Left colon (tissue), 2 donors: ENCODE results near the gene BABAM2. TPM values are rescaled to one million over a fixed set of nuclear protein-coding genes. Genes with fewer than 3 reads are reported as not detected.

Experiments
- ATAC-seq: fragments of 200-7000 bp; cut with Tn5 transposase; one replicate; pipeline ENCODE4 v1.9.1; 2020; ENCODE audit warnings: mild to moderate bottlenecking, moderate library complexity
- DNase-seq, 2 donors: peaks; one replicate each; pipeline ENCODE4 v3.0.0-alpha.2; 2020
- intact Hi-C, 2 donors: fragments of 100-400 bp; cut with DNase I in 1 of 2; cut with micrococcal nuclease in 1 of 2; formaldehyde crosslinking; loops; one replicate each; pipeline versions ENCODE4 v1.11.2 to v1.14.0; 2022; cut with DNase I, micrococcal nuclease
- total RNA-seq, 2 donors: library from RNA; stranded (reverse); fragmentation: NEBNext Ultra II Directional; extraction: Animal tissue kit (Norgen Biotek cat#: 25700); gene quantifications; one replicate each; pipeline ENCODE4 v1.2.1, GENCODE V29; 2021
- donor health status: DM: no; HTN: no; CAD: no.
- donor health status: DM: yes; HTN: yes; CAD: no.

The BABAM2 gene
- total RNA-seq, 2 donors from 2014 or later, result 35.3 to 39.3 TPM

DNA sequence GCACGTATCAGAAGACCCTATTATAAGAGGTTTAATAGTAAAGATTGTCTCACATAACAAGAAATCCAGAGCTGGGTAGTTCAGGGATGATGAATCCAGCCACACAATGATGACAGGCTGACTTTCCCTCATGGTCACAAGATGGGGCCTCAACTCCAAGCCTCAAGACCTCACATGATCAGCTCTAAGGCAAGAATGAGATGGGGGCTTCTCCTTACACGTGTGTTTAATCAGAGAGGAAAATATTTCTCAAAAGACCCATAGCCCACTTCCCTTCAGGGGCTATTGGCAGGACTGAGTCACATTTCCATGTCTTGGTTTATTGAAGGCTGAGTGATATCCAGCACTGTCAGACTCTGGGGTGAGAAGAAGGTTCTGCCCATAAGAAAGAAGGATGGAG, 402.0 kb downstream of the BABAM2 start:
- ATAC-seq, result no peak

GRCh38 chr2:28293416-28293815, 402.9 kb downstream of the BABAM2 start:
- no peak for ATAC-seq
- intact Hi-C loops, result no loop called here
- DNase-seq, result no peak

More for the DNA sequence above, 402.0 kb downstream of the BABAM2 start:
- intact Hi-C loops, result no loop called here
- no peak for DNase-seq

DNA sequence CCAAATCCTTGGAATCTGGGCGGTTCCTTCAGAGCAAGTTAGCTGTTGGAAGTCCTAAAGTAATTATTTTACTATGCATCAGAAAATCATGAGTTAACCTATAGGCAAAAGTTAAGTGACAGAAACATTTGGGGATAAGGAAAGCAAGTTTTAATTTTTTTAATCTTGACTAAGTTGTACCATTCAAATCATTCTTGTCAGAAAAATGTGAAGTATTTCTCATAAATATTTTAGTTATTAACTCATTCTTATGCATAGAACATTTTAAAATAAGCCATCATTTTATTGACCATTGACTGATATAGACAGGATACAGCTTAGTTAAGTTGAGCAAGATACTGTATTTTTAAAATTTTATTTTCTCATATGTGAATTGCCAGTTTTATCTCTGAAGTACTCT, 403.9 kb downstream of the BABAM2 start:
- no peak for ATAC-seq
- intact Hi-C loops, result no loop called here
- DNase-seq, result no peak

DNA sequence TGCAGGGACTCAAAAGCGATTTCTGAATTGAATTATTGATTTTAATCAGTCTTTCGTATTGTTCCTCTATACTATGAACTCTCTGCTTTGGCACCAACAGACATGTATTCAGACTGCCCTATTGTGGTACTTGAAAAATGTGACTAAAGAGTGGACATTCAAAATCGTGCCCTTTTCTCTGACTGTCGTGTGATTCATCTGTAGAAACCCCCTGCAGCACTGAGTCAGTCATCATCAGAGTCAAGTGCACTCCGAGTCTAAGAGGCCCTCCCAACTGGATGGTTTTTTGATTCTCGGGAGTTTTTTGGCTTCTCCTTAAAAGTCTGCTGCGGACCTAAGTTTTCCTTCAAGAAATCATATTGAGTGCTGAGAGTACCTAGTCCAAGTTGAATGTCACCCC, 405.7 kb downstream of the BABAM2 start:
- intact Hi-C loops, result no loop called here
- no peak for DNase-seq
- no peak for ATAC-seq

DNA sequence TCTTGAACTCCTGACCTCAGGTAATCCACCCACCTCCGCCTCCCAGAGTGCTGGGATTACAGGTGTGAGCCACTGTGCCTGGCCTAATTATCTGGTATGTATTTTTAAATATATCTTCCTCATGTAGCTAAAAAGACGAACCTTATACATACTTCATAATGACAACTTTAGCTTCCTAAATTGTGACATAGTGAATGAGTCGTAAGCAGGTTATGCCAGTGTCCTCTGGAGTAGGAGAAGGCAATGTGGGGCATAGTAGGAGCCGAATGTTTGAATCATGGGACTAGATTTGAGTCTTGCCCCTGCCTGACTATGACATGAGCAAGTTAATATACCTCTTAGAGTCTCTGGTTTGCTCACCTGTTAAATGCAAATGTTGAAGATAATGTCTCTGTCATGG, 406.4 kb downstream of the BABAM2 start:
- DNase-seq (no peak), ATAC-seq (no peak)
- intact Hi-C loops, result no loop called here

GRCh38 chr2:28297531-28297930, 407.0 kb downstream of the BABAM2 start:
- intact Hi-C loops, result no loop called here
- ATAC-seq (no peak), DNase-seq (no peak)

DNA sequence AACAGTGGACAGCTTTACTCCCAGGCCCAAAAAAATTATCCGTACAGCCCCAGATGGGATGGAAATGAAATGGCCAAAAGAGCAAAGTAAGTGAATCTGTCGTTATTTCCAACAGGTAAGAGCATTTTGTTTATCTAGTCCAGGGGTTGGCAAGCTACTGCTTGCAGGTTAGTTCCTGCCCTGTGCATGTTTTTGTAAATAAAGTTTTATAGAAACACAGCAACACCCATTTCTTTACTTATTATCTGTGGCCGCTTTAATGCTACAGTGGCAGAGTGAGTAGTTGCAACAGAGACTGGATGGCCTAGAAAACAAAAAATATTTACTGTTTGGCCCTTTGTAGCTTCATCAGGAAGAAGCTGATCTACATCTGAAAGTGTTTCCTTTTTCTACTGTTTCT, 407.9 kb downstream of the BABAM2 start:
- intact Hi-C loops, result no loop called here
- DNase-seq (no peak), ATAC-seq (no peak)

DNA sequence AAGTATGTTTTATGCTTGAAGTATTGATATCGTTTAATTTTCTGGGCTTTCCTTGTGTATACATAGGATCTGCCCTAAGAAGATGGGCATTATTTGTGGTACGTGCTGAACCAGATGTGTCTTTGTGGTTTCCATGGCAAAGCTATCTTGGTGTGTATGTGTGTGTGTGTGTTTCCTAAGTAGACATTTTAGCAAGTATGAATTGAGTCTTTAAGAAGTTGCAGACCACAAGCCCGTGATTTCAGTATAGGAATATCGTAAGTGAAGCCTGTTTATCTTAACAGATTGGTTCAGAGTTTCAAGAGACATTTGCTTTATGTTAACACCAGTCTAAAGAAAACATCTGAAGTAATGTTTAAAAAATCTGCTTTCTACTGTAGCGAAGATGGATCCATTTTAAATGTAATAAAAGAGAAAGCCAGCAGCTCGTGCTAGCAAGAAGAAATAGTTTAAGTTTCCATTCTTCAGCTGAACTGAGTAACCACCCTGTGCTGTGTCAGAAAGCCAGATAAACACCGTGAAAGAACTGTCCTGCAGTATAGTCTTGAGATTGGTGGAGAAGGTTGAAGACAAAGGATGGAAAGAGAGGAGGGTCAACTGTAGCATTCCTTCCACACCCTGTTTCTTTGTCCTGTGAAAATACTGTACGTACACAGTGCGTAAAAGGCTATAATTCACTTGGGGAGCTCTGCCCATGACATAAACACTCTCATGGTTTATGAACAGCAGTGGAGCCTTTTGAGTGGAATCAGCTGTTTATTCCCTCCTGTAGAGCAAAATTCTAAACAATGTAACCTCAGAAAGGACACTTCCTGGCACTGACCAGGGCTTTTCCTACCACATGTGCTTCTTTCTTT, 410.2 kb downstream of the BABAM2 start:
- ATAC-seq (peak; percentile 63), DNase-seq (no peak)
- intact Hi-C loops, result no loop called here

DNA sequence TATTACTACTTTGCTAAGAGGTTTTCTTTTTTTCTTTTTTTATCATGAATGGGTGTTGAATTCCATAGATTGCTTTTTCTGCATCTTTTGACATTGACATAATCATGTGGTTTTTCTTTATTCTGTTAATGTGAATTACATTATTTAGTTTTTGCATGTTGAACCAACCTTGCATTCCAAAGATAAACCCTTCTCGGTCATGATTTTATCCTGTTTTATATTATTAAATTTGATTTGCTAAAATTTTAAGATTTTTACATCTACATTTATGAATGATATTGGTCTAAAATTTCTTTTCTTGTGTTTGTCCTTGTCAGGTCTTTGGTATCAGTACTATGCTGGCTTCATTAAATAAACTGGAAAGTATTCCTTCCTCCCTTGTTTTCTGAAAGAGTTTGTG, 414.7 kb downstream of the BABAM2 start:
- intact Hi-C loops, result no loop called here
- no peak for ATAC-seq
- DNase-seq, result no peak

DNA sequence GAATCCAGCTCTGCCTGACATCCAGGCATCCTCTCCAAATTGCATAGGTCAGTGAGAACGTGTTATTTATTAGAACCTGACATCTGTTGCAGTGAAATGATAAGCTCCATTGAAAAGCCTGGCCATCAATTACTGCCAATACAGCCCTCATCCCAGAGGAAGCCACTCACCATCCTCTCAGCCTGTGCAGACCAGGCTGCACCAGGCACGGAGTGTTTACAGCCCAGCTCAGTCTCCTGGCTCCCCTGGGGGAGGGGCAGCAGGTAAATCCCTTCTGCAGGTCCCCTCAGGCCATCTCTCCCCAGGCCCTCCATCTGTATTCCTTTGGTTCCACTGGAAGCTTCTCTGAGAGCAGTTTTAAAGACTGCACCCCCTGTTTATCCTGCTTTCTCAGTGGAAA, 419.6 kb downstream of the BABAM2 start:
- intact Hi-C loops, result no loop called here
- no peak for ATAC-seq
- no peak for DNase-seq

GRCh38 chr2:28311660-28312249, 421.2 kb downstream of the BABAM2 start:
- intact Hi-C loops, result no loop called here
- ATAC-seq (peak; percentile 35), DNase-seq (no peak)

- intact Hi-C loops, result no loop called here
- ATAC-seq (no peak), DNase-seq (no peak)
Measured at GRCh38 chr2:28312307-28313219, 422.0 kb downstream of the BABAM2 start.

DNA sequence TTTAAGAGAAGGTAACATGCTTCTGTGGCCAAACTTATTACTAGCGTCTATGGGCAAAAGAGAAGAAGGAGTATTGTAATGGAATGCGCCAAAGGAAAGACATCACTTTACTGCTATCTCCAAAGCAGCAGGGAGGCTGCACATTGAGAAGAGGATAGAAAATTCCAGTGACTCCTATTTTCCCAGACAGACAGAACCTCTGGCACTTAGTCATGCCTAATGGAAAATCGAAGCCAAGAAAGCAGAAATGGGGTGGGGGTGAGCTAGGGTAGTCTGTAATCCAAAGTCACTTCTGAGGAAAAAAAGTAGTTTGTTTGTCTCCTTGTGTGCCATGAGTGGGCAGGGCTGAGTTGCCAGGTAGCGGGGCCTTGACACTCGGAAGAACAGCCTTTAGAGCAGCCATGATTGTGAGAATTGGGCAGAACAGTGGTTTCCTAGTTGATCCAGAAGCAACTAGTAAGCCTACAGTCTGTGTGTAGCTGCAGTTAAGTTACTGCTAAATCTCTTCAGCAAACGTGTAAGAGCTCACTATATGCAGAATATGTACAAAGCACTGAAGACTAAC, 422.8 kb downstream of the BABAM2 start:
- no peak for ATAC-seq
- intact Hi-C loops, result no loop called here

DNA sequence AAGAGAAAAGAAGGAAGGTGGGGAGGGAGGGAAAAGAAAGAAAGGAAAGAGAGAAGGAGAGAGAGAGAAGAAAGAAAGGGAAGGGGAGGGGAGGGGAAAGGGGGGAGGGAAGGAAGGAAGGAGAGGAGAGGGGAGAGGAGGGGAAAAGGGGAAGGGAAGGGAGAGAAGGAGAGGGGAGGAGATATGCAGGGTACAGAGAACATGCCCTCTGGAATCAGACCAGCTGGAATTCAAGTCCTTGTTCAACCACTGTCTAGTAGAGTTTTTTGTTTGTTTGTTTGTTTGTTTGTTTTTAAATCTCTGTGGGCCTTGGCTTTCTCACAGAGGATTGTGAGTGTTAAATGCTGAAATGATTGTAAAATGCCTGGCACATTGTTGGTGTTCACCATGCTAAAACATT, 424.4 kb downstream of the BABAM2 start:
- intact Hi-C loops, result no loop called here
- ATAC-seq (no peak), DNase-seq (no peak)

More for the DNA sequence above, 422.8 kb downstream of the BABAM2 start:
- no peak for DNase-seq

DNA sequence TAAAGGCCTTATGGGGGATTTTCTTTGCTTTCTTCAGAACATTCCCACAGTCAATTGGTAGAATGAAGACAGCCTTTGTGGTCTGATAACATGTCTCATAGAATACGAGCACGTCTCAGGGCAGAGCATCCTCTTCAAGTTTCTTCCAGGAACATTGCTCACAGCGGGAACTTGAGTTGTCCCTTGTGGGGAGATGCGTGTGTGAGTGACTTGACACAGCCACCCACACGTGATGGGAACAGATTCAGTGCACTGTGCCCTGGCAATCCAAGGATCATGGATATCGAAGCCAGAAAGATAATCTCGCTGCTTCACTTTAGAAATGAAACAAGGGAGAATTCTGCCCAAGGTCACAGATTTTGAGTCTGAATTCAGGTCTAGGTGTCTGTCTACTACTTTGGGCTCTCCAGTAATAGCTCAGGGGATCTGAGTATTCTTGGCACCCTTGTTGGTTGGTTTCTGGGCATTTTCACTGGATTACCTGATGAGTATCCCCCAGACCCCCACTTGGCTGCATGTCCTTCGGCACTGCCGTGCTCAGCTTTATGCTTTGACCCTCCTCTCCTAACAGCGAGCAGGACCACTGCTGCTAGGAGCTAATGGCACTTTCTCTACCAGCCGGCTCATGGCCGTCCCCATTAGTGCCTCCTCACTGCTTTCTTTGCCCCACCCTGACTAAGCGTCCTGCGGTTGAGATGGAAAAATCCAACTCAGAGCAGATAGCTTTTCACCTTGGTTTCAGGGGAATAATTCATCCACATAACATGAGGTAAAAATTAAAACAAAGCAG, 426.2 kb downstream of the BABAM2 start:
- intact Hi-C loops, result no loop called here
- ATAC-seq (no peak), DNase-seq (no peak)

GRCh38 chr2:28317390-28317789, 426.9 kb downstream of the BABAM2 start:
- no peak for ATAC-seq
- DNase-seq, result no peak
- intact Hi-C loops, result no loop called here

GRCh38 chr2:28318023-28318422, 427.5 kb downstream of the BABAM2 start:
- intact Hi-C loops, result no loop called here
- no peak for DNase-seq
- peak; percentile 51 for ATAC-seq

DNA sequence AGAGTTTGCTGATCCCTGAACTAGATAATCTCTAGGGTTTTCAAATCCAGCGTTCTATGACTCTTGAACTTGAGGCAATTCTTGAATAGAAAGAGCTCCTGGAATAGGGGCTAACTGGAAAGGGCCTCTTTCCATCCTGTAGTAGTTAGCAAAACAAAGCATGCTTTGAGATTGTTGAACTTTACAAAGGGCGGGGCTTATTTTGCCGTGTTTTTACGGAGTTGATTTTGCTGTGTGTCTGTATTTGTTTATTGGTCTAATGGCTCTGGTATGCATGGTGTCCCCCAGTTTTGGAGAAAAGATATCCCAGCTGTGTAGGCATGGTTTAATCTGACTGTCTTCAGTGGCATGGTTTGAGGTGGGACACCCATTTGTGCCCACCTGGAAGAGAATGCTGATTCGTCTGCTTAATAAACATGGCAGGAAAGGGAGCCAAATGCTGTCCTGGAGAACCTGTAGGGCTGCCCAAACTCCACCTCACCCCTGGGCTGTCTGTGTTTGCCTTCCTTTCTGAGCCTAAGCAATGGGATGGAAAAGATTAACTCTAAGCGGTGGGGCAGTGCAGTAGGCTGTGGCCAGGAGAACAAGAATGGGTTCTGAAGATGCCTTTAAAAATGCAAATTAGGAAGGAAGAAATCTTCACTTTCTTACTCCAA, 428.1 kb downstream of the BABAM2 start:
- intact Hi-C loops, result no loop called here
- DNase-seq, result no peak
- ATAC-seq, result peak; percentile 64
